DOHH2 (cell line): Measurements from ENCODE around the gene LRRC19.

Source experiments
- H3F3A ChIP-seq: fragments of 200-600 bp; sonication (generic), shearing (Covaris generic); 2 replicates; pipeline ENCODE4 v1.6.0; 2016; ENCODE audit warnings: antibody characterized with exemption, mild to moderate bottlenecking; ENCODE audit not compliant: control insufficient read depth, insufficient read depth
- H3K27ac ChIP-seq: fragments of 200-600 bp; sonication (generic); 2 replicates; pipeline ENCODE4 v1.5.1; 2014; ENCODE audit warnings: low read depth, mild to moderate bottlenecking, low read length, moderate library complexity
- H3K27me3 ChIP-seq: fragments of 200-600 bp; sonication (generic); 2 replicates; pipeline ENCODE4 v1.6.1; 2014; ENCODE audit warnings: mild to moderate bottlenecking, low read length, mixed read lengths; ENCODE audit not compliant: control insufficient read depth
- H3K36me3 ChIP-seq: fragments of 200-600 bp; sonication (generic); 2 replicates; pipeline ENCODE4 v1.6.1; 2014; ENCODE audit warnings: mild to moderate bottlenecking, low read length, moderate library complexity, mixed read lengths; ENCODE audit not compliant: control insufficient read depth
- H3K4me1 ChIP-seq: fragments of 200-600 bp; sonication (generic); 2 replicates; pipeline ENCODE4 v1.6.1; 2014; ENCODE audit warnings: mild to moderate bottlenecking, low read length, mixed read lengths; ENCODE audit not compliant: control insufficient read depth
- H3K4me2 ChIP-seq: fragments of 200-600 bp; sonication (generic); 2 replicates; pipeline ENCODE4 v1.6.0; 2014; ENCODE audit warnings: mild to moderate bottlenecking, low read length, moderate library complexity
- H3K4me3 ChIP-seq: fragments of 200-600 bp; sonication (generic); 2 replicates; pipeline ENCODE4 v1.5.1; 2014; ENCODE audit warnings: mild to moderate bottlenecking, low read length, mixed read lengths
- H3K79me2 ChIP-seq: fragments of 200-600 bp; sonication (generic); 2 replicates; pipeline ENCODE4 v1.6.1; 2014; ENCODE audit warnings: mild to moderate bottlenecking, low read length, mixed read lengths; ENCODE audit not compliant: control insufficient read depth
- H3K9me2 ChIP-seq: fragments of 200-600 bp; sonication (generic); replicated peaks from 2 replicates; pipeline ENCODE4 v1.6.1; 2014; ENCODE audit warnings: mild to moderate bottlenecking, low read length, mixed read lengths; ENCODE audit not compliant: control insufficient read depth
- H3K9me3 ChIP-seq: fragments of 200-600 bp; sonication (generic); 2 replicates; pipeline ENCODE4 v1.6.1; 2014; ENCODE audit warnings: antibody characterized with exemption, low read length, mixed read lengths; ENCODE audit not compliant: control insufficient read depth, insufficient read depth
- H4K20me1 ChIP-seq: fragments of 200-600 bp; sonication (generic); 2 replicates; pipeline ENCODE4 v1.6.0; 2014; ENCODE audit warnings: low read depth, mild to moderate bottlenecking, antibody characterized with exemption, low read length, moderate library complexity; ENCODE audit not compliant: control insufficient read depth, insufficient read depth
- CTCF ChIP-seq: fragments of 200-600 bp; sonication (generic); IDR thresholded peaks from one replicate; pipeline ENCODE4 v1.5.1; 2014; ENCODE audit warnings: antibody characterized with exemption, mild to moderate bottlenecking, low read depth, low read length; ENCODE audit not compliant: poor library complexity, severe bottlenecking
- EZH2phosphoT487 ChIP-seq: fragments of 200-600 bp; sonication (generic); IDR thresholded peaks from 2 replicates; pipeline ENCODE4 v1.6.1; 2017; ENCODE audit warnings: borderline replicate concordance, mild to moderate bottlenecking, antibody characterized with exemption, low read length, moderate library complexity, mixed read lengths

The LRRC19 gene

GRCh38 chr9:27053369-27054022 lies 48.0 kb upstream of the LRRC19 start:
- H3K27me3 ChIP-seq = no peaks in the 10 kb centered on the region
- H3K36me3 ChIP-seq = no peaks in the 10 kb centered on the region; the same call in 1 of the 2 replicates
- H3K4me2 ChIP-seq = no peak overlapping the region
- H3K27ac ChIP-seq = no peak overlapping the region
- H3K4me1 ChIP-seq = no peaks in the 10 kb centered on the region
- no peaks in the 10 kb centered on the region for H3F3A ChIP-seq
- TF ChIP-seq EZH2phosphoT487 (no peak), CTCF (no peak)
- no peaks in the 10 kb centered on the region for H3K9me2 ChIP-seq
- no peak overlapping the region for H3K4me3 ChIP-seq
- no peaks in the 10 kb centered on the region for H3K79me2 ChIP-seq
- H4K20me1 ChIP-seq = no peaks in the 10 kb centered on the region
- no peaks in the 10 kb centered on the region for H3K9me3 ChIP-seq

- Histone ChIP-seq H3K4me2 (no peak overlapping the region), H3F3A (no peaks in the 10 kb centered on the region), H3K36me3 (no peaks in the 10 kb centered on the region; the same call in 1 of the 2 replicates), H3K9me2 (no peaks in the 10 kb centered on the region), H3K27ac (no peak overlapping the region), H3K4me1 (no peaks in the 10 kb centered on the region), H3K9me3 (no peaks in the 10 kb centered on the region), H3K79me2 (no peaks in the 10 kb centered on the region), H3K4me3 (no peak overlapping the region), H4K20me1 (no peaks in the 10 kb centered on the region), H3K27me3 (no peaks in the 10 kb centered on the region)
- TF ChIP-seq EZH2phosphoT487 (no peak), CTCF (no peak)
Observed at GRCh38 chr9:27047136-27047535, 41.7 kb upstream of the LRRC19 start.

- TF ChIP-seq EZH2phosphoT487 (no peak), CTCF (no peak)
- Histone ChIP-seq H4K20me1 (no peaks in the 10 kb centered on the region), H3K9me3 (no peaks in the 10 kb centered on the region), H3K4me3 (no peak overlapping the region), H3K4me2 (no peak overlapping the region), H3K9me2 (no peaks in the 10 kb centered on the region), H3K27ac (no peak overlapping the region), H3K79me2 (no peaks in the 10 kb centered on the region), H3K27me3 (no peaks in the 10 kb centered on the region), H3K4me1 (no peaks in the 10 kb centered on the region), H3F3A (no peaks in the 10 kb centered on the region), H3K36me3 (no peaks in the 10 kb centered on the region)
Observed at GRCh38 chr9:27043176-27043575, 37.7 kb upstream of the LRRC19 start.
